ENCODE data around the gene LIN28B. TPM values are rescaled to one million over a fixed set of nuclear protein-coding genes. Genes with fewer than 3 reads are reported as not detected.

Gene LIN28B
- total RNA-seq, 1 experiment from 2014 or later, result 0.25 TPM

DNA sequence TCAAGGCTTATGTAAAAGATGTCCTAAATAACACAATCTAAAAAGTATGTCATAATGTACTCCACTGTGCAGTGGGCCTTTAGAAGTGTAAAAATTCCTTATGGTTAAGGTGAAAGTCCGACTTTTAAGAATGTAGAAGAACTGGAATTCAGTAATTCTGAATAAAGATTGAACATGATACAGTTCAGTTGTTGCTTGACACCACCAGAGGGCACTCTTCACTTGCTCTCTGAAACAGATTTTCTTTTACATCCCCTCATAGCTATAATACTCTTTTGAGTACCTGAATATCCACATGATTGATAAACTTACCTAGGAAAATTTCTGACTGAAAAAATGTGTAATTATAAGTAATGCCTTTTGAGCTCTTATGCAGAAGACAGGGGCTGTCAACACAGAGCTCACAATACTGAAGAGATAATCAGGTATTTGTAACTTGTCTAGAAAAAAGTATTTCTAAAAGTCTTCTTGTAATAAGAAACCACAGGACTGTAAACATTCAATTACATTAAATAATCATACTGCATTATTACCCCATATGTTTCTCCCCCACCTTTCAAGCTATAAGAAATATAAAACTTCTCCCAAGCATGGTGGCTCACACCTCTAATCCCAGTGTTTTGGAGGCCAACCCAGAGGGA, 130.8 kb downstream of the LIN28B start:
- DNase-seq (ENCODE audit: low read depth, low spot score), result peak; percentile 41
- no peaks in the 10 kb centered on the region for H3K4me1 ChIP-seq (ENCODE audit: control insufficient read depth in 1 of 2, insufficient read depth in 2 of 2, low read length in 2 of 2)
- POLR2A ChIA-PET, result no interaction called here
- no peak overlapping the region for H3K9ac ChIP-seq (ENCODE audit: low read length)
- no TSS peak for BruUV-seq (replicated peaks)
- RAD21 ChIA-PET (ENCODE audit: low non-redundant PET in 1 of 2, low total read pairs in 2 of 2, uncharacterized antibody in 2 of 2, unreplicated experiment in 2 of 2), result interaction anchor here (0.6 to 1.1 kb wide), 5 partner anchors 237 to 315 kb away, joined by 3 to 9 read pairs (median 4); partner anchors contain the start of gene PREP (in 1 of the 2)
- intact Hi-C loops (cut with micrococcal nuclease), result loop anchor here (1.0 to 5.0 kb wide), 5 partner anchors 183 to 1215 kb away; partner anchors contain the start of gene PREP
- no peaks in the 10 kb centered on the region for H4K20me1 ChIP-seq (ENCODE audit: insufficient read depth)
- H3K79me2 ChIP-seq (ENCODE audit: insufficient read depth, low read length), result no peaks in the 10 kb centered on the region
- peak; percentile 15; the same call in 1 of the 2 replicates for TF ChIP-seq FOSL1 (IDR thresholded peaks at IDR 0.05; ENCODE audit: low read depth)
- peak; percentile 96 for TF ChIP-seq RAD21 (IDR thresholded peaks at IDR 0.05; ENCODE audit: low read depth)
- no peak for TF ChIP-seq YY1 (IDR thresholded peaks at IDR 0.05; ENCODE audit: extremely low read depth, insufficient replicate concordance, low read depth, low read length)
- no peak for TF ChIP-seq ZFX (IDR thresholded peaks at IDR 0.05)
- no peak for TF ChIP-seq SRF (IDR thresholded peaks at IDR 0.05; ENCODE audit: low read depth)
- TF ChIP-seq ELF1 (IDR thresholded peaks at IDR 0.05; ENCODE audit: borderline replicate concordance, low read depth), result no peak
- TF ChIP-seq, protein P1, sequence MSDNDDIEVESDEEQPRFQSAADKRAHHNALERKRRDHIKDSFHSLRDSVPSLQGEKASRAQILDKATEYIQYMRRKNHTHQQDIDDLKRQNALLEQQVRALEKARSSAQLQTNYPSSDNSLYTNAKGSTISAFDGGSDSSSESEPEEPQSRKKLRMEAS (IDR thresholded peaks at IDR 0.05), result no peak
- TF ChIP-seq, protein P2, sequence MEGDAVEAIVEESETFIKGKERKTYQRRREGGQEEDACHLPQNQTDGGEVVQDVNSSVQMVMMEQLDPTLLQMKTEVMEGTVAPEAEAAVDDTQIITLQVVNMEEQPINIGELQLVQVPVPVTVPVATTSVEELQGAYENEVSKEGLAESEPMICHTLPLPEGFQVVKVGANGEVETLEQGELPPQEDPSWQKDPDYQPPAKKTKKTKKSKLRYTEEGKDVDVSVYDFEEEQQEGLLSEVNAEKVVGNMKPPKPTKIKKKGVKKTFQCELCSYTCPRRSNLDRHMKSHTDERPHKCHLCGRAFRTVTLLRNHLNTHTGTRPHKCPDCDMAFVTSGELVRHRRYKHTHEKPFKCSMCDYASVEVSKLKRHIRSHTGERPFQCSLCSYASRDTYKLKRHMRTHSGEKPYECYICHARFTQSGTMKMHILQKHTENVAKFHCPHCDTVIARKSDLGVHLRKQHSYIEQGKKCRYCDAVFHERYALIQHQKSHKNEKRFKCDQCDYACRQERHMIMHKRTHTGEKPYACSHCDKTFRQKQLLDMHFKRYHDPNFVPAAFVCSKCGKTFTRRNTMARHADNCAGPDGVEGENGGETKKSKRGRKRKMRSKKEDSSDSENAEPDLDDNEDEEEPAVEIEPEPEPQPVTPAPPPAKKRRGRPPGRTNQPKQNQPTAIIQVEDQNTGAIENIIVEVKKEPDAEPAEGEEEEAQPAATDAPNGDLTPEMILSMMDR (IDR thresholded peaks at IDR 0.05 in 2 of 3, conservative IDR thresholded peaks at IDR 0.05 in 1 of 3; ENCODE audit: borderline replicate concordance in 1 of 3, insufficient read depth in 1 of 3, low read depth in 2 of 3, low read length in 2 of 3), result peak; percentile 68 to 86 (median 83)
- no peak for TF ChIP-seq EGR1 (IDR thresholded peaks at IDR 0.05; ENCODE audit: low read depth)
- peak; percentile 48; the same call in 1 of the 2 replicates for TF ChIP-seq CBX3 (IDR thresholded peaks at IDR 0.05; ENCODE audit: low read depth)
- no peak for TF ChIP-seq SIN3A (IDR thresholded peaks at IDR 0.05; ENCODE audit: low read depth)
- 0 out of 2 replicates have a peak, but pooled peaks have one; percentile 20 for TF ChIP-seq SP1 (IDR thresholded peaks at IDR 0.05; ENCODE audit: low read depth)
- H3K27me3 ChIP-seq (ENCODE audit: insufficient read depth, low read length), result no peaks in the 10 kb centered on the region
- H2AFZ ChIP-seq (ENCODE audit: low read depth, low read length, poor library complexity, severe bottlenecking), result peak overlapping the region; percentile 10
- no peaks in the 10 kb centered on the region for H3K9me2 ChIP-seq (ENCODE audit: insufficient read depth)
- peak; percentile 83 for ATAC-seq
- H3K4me3 ChIP-seq (replicated peaks in 1 of 2; ENCODE audit: low read depth in 1 of 2, low read length in 2 of 2), result no peak overlapping the region
- no peaks in the 10 kb centered on the region for H3K36me3 ChIP-seq (ENCODE audit: control insufficient read depth in 1 of 2, insufficient read depth in 2 of 2, low read length in 2 of 2)
- no peaks in the 10 kb centered on the region for H3K9me3 ChIP-seq (ENCODE audit: control insufficient read depth in 1 of 2, insufficient read depth in 1 of 2, low read depth in 1 of 2, low read length in 2 of 2)
- no peak overlapping the region for H3K4me2 ChIP-seq (ENCODE audit: low read length)
- CTCF ChIA-PET, result interaction anchor here (0.6 to 2.8 kb wide), 20 partner anchors 9 to 1910 kb away, joined by 3 to 39 read pairs (median 4); partner anchors contain the start of genes PRDM1 and PREP
- no peak overlapping the region for H3K27ac ChIP-seq (ENCODE audit: low read depth, low read length)

All from HCT116 (cell line).